Ramos (cell line): ENCODE measurements around the gene C1QTNF12.

Experiments
- in situ Hi-C: fragments of 300-500 bp; cut with MboI; formaldehyde crosslinking; loops from one replicate; pipeline ENCODE4 v1.14.3; 2022; ENCODE audit warnings: low sequenced_read_pairs; ENCODE audit not compliant: unreplicated experiment

C1QTNF12 gene

DNA sequence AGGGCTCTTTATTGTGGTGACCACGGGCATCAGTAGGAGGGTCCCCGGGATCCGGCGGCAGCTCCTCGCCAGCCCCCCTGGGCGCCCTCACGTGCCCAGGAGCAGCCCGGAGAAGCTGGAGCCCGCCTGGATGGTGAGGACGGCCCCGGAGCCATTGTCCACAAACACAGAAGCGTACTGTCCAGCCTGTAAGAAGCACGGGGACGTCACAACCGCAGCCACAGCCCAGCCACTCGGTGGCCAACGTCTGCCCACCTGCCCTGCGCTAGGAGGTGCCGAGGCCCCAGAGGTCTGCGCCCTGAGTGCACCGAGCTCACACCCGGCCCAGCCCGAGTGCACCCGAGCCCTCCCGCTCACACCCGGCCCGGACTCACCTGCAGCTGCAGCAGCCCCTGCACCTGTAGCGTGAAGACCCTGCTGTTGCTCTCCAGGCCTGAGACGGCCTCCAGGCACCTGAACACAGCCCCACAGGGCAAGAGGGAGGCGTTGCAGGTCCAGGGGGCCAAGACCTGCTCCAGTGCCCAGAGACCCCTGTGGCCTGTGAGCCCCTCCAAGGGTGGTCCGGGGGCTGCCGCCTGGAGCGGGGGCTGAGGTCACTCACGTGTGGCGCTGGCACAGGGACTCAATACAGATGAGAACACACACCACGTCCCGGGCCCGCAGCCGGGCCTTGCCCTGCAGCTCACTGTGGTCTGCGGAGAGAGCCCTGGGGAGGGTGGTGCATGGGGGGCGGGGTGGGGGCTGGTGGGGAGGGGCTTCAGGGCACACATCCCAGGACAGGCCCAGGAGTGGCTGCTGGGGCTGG, 3.9 kb downstream of the C1QTNF12 start:
- in situ Hi-C loops = no loop called here

DNA sequence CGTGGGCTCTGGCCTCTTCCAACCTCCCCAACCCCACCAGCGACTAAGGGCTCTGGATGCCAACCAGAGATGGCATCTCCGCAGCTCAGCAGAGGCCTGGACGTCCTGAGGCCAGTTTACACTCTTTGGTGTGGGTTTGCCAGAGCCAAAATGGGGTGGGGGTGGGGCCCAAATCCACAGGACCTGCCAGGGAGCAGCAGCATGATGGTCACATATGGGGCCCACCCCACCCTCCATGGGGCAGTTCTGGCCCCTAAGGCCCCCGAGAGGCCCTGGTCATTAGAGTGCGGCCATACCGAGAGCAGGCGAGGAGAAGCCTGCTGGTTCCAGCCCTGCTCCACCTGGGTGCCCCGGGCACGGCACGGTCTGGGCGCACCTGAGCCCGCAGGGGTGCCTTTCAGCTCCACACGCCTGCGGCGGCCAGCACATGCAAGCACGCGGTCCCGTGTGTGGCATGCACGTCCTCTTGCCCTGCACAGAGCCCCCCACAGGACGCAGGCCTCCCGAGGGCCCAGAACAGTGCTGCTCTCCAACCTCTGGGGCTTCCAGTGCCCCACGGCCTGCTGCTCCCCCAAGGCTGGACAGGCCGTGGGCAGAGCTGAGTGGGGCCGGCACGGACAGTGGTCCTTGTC, 4.8 kb downstream of the C1QTNF12 start:
- in situ Hi-C loops = no loop called here

DNA sequence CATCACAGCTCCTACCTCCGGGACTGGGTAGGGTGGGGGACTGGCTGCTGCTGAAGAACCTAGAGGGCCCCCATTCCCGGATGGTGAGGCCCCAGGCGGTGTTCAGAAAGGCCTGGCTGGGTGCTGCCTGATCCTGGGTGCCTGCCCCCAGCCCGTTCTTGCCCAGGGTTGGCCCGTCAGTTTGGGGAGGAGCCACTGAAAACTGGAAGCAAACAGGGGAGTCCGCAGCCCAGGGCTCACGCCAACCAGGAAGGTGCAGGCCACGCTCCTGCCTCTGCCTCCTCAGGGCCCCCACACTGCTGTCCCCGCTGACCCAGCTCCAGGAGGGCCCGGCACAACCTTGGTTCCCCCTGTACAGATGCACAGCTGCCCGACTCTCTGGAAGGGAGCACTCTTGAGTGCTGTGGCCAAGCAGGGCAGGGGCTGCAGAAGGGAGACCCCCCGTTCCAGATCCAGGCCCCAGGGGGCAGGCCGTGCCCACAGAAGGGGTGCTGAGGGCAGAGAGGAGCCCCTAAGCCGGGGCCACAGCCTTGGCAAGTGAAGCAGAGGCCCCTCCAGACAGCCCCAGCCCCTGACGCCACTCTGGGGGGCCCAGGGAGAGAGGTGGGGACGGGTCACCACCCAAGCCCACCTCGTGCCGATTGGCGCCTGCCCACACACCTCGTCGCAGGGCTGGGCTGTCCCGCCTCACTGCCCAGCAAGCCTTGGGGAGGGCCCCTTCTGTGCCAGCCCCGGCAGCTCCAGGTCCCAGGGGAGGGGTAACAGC, 5.5 kb downstream of the C1QTNF12 start:
- in situ Hi-C loops = no loop called here

DNA sequence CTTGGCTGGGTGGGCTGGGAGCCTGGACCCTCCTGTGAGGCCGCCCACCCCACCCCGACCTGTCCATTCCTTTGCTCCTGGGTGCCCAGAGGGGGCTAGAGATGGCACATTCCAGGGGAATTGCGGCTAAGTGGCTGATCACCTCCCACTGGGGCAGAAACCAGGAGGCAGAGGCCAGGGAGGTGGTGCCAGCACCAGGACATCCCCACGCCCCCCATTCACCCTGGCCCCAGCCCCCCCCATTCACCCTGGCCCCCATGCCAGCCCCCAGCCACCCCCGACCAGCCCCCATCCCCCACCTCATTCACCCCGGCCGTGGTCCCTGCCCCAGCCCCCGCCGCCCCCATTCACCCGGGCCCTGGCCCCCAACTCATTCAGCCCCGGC, 6.2 kb downstream of the C1QTNF12 start:
- in situ Hi-C loops = no loop called here

DNA sequence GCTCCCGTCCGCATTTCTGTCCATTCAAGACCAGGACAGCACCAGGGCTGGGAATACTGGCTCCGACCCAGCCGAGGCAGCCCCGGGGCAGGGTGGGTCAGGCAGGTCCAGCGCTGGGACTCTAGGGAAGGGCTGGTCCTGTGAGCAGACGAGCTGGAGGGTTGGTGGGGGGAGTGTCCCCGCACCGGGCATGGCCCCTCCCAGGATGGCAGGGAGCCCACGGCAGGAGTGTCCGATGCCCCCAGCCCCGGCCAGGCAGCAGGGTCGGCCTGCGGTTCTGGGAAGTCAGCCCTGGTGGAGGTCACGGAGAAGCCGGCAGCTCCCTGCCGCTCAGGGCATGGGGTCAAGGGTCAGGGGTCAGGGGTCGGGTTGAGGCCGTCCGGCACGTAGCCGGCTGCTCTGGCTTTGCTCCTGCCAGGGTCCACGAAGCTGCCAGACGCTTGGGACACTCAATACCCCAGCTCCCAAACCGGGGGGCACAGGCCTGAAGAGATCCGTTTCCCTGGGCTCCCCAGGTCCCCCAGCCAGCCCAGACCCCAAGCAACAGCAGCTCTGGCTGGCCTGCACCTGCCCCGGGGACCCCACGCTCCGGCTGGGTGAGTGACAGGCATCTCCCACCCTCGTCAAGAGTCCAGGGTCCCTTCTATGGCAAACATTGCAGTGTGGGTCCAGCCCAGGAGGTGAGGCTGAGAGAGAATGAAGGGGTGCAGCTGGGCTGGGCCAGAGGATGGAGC, 6.7 kb downstream of the C1QTNF12 start:
- in situ Hi-C loops = loop anchor here (10.0 kb wide), 1 partner anchor 125 kb away; the partner anchor contains the start of gene C1orf159

DNA sequence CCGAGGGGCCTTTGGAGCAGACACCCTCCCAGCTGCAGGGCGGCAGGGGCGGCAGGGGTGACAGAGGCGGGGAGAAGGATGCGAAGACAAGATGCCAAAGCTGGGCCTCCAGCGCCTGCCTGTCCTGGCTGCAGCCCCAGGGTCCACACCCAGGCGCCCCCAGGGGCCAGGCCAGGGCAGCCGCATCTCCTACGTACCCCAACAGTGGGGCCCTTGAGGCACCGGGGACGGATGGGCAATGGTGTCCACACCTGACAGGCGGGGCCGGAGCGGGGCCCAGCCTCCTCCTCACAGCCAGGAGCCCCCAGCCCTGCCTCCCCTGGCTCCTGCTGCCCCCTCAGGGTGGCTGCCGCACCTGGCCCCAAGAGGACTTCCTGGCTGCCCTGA, 7.3 kb downstream of the C1QTNF12 start:
- in situ Hi-C loops = loop anchor here (10.0 kb wide), 1 partner anchor 124 kb away; the partner anchor contains the start of gene C1orf159

DNA sequence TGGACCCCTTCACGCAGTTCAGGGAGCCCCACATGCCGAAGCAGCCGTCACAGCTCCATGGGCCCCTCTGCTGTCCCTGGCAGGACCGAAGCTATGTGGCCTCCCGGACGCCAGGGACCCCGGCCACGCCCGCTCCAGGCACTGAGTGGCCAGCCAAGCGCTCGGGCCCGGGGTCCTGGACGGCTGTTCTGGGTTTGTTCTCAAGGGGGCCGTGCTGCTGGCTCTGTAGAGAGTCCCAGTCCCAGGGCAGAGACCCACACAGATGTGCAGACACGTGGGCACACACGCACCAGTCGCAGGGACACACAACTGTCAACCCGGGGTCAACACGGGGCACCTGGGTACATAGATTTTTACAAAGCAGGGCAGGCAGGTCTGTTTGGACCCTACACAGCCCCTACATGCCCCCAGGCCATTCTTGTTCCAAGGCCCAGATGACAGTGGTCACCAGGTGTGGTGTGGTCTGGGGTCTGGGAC, 7.8 kb downstream of the C1QTNF12 start:
- in situ Hi-C loops = loop anchor here (10.0 kb wide), 1 partner anchor 124 kb away; the partner anchor contains the start of gene C1orf159

DNA sequence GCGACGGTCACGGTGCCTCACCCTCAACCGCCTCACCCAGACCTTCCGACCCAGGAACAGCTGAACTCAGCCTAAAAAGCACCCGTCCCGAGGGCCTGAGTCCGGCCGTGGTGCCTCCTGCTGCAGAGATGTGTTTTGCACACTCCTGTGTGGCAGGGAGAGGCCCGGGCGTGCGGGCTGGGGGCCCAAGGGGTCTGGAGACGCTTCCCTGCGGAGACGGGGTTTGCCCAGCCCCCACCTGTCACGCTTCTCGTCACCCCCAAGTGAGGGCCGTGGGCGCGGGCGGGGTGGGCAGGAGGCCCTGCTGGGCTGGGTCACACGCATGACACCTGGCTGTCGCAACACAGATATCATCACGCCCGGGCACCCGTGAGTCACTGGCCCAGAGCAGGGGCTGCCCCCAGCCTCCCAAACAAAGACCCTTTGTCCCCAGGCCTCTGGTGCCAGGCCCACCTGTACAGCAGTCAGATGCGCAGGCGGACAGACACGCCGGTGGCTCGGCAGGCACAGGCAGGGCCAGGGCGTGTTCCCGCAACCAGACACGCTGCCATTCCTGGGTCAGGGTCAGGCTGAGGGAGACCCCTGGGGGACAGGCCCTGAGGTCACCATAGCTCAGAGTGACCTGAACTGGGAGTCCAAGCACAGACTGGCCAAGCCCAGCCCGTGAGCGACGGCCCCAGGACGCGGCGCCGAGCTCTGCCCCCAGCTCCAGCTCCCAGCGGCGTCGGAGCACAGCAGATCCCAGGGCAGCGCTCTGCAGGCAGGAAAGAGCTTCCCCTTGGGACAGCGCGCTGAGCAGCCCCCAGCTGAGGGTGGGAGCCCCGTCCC, 8.4 kb downstream of the C1QTNF12 start:
- in situ Hi-C loops = loop anchor here (10.0 kb wide), 1 partner anchor 123 kb away; the partner anchor contains the start of gene C1orf159

DNA sequence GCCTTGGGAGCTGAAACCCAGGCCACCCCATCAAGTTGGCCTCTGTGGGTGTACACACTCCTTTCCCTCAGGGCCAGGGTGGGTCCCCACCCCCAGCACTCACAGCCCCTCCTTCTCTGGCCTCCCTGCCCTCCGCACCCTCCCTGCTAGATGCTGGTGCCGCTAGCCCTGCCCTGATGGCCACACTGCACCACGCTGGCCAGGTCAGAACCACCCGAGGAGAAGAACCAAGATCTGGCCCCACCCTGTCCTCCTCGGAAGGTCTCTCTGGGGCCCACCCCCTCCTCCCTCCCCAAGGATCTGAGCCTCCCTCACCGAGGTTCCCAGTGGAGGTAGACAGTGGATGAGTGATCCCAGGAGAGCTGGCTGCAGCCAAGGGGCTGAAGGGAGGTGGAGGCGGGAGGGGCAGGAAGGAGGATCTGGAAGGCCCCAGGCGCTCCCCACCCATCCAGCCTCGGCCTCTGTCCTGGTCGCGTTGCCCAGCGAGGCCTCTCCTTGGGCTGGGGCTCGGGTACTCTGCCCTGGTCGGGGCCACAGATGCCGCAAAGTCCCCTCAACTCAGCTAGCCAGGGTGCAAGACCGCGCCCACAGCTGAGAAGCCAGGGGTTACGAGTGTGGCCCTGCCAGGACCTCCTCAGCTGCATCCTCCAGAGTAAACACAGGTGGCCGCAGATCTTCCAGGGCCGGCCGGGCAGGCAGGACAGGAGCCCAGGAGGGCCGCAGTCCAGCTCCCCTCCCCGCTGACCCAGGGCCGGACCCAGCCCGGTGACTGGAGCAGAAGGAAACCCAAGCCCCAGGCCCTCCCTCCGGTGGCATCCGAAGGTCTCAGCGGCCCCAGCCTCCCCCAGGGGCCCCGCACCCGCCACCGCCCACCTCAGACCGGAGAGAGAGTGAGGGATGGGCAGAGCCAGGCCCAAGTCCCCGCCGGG, 9.3 kb downstream of the C1QTNF12 start:
- in situ Hi-C loops = loop anchor here (10.0 kb wide), 1 partner anchor 122 kb away; the partner anchor contains the start of gene C1orf159

DNA sequence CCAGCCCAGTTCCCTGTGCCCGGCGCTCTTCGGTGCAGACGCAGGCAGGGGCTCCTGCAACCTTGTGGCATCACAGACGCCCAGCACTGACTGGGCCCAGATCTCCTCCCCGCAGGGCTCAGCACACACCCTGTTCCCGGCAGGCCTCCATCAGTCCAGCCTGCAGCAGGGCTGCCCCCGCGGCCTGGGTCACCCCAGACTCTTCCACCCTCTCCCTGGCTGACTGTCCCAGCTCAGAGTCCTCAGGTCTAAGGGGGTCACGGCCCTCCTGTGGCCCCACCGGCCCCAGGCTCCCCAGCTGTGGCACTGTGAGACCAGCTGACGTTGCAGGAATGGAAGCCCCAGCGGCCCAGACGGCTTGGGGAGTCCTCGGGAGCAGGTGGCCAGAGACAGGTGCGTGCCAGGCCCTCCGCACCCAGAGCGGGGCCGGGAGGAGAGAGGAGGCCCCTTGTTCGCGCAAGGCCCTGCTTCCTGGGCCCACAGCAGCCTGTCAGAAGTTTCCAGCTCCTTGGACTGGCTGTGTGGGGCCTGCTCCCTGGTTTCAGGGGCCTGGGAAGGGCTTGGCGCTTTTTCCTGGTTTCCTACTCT, 10.3 kb downstream of the C1QTNF12 start:
- in situ Hi-C loops = loop anchor here (10.0 kb wide), 1 partner anchor 121 kb away; the partner anchor contains the start of gene C1orf159

DNA sequence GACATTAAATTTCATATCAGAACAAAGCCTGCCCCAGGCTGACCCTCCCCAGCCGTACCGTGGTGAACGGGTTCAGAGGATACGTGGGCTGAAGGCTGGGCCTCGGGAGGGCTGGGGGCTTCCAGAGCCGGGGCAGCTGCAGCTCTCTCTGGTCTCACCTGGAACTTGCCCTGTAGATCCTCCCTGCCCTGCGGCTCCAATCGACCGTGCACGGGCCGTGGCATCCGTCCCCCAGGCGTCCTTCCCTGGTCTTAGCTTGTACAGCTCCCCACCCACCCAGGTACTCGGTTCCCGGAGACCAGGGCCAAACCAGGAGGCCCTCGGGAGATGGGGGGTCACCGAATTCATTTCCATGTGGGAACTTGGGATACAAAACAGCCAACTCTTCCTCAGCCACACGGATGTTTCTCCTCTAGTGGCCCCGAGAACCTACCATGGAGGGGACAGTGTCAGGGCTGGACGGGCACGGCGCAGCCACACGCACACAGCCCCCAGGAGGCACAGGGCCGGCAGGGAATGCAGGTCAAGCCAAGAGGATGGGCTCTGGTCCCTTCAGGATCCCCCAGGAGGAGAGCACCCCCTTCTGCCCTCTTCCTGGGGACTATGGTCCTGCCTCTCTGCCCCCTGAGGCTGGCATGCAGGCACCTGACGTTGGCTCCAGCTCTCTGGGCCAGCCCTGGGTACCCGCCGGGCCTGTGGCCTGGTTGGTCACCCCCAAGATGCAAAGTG, 11.3 kb downstream of the C1QTNF12 start:
- in situ Hi-C loops = loop anchor here (10.0 kb wide), 1 partner anchor 120 kb away; the partner anchor contains the start of gene C1orf159

DNA sequence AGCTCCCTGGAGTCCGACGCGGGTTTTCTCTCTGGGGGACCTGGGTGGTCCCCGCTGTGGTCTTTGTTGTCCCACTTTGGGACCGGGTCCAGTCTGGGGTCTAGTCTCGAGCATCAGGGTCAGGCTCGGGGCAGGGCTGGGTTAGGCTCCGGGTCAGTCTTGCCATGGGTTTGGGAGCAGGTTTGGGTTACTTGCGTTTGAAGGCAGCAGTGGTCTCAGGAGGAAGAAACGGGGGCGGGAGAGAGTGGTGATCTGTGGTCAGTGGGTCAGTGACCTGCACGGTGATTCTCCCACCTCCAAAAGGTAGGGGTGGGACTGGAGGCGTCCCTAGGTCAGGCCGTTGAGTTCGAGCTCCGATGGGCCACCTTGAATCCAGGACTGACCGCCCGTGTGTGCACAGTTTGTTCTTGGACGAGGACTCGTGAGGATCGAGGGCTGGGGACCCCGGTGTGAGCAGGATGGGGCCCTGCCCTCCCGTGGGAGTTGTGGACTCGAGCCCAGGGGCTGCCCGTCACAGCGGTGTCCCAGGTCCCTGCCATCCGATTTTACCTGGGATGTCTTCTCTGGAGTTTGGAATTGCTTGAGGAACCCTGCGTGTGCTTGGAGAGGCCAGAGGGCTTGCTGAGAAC, 12.2 kb downstream of the C1QTNF12 start:
- in situ Hi-C loops = loop anchor here (10.0 kb wide), 1 partner anchor 119 kb away; the partner anchor contains the start of gene C1orf159

DNA sequence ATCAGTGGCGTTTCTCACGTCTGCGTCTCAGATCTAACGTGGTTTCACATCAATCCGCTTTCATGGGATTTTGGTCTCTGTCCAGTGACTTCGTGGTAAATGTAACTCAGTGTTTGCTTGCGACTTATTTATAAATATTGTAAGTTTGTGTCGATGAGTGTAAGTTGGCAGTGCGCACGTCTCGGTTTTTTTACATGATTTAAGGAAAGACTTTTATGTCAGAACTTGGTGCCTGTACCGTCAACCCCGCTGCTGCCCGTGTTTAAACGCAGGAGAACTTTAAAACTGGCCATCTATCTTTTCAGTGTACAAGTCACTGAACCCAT, 13.0 kb downstream of the C1QTNF12 start:
- in situ Hi-C loops = loop anchor here (10.0 kb wide), 1 partner anchor 119 kb away; the partner anchor contains the start of gene C1orf159

DNA sequence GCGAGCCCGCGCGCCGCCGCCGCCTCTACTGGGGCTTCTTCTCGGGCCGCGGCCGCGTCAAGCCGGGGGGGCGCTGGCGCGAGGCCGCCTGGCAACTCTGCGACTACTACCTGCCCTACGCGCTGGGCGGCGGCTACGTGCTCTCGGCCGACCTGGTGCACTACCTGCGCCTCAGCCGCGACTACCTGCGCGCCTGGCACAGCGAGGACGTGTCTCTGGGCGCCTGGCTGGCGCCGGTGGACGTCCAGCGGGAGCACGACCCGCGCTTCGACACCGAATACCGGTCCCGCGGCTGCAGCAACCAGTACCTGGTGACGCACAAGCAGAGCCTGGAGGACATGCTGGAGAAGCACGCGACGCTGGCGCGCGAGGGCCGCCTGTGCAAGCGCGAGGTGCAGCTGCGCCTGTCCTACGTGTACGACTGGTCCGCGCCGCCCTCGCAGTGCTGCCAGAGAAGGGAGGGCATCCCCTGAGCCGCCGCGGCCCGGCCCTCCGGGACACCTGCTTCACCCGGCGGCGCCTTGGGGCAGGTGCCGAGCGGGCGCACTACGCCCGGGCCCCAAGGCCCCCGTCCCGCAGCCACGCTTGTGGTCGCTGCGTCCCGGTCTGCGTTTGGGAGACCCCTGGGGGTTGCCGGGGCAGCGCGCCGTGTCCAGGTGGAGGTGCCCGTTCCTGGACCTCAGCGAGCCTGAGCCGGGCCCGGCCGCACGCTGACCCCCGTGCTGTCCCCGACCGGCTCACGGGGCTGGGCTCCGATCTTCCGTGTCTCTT, 13.5 kb downstream of the C1QTNF12 start:
- in situ Hi-C loops = loop anchor here (10.0 kb wide), 1 partner anchor 118 kb away; the partner anchor contains the start of gene C1orf159

DNA sequence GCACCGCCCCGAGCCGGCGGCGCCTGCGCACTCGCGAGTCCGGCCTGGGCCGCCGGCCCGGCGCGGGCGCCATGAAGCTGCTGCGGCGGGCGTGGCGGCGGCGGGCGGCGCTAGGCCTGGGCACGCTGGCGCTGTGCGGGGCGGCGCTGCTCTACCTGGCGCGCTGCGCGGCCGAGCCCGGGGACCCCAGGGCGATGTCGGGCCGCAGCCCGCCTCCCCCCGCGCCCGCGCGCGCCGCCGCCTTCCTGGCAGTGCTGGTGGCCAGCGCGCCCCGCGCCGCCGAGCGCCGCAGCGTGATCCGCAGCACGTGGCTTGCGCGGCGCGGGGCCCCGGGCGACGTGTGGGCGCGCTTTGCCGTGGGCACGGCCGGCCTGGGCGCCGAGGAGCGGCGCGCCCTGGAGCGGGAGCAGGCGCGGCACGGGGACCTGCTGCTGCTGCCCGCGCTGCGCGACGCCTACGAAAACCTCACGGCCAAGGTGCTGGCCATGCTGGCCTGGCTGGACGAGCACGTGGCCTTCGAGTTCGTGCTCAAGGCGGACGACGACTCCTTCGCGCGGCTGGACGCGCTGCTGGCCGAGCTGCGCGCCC, 14.2 kb downstream of the C1QTNF12 start, which contains the start of gene B3GALT6:
Gene B3GALT6, plus strand, starts transcription at position 30 of the 588 bp plus-strand sequence. Its CDS starts 42 bp downstream, at position 72.
- in situ Hi-C loops = loop anchor here (10.0 kb wide), 1 partner anchor 118 kb away; the partner anchor contains the start of gene C1orf159
